Astrocyte (in vitro differentiated cells and primary cell): Measurements from ENCODE around the gene DIAPH2. TPM values are rescaled to one million over a fixed set of nuclear protein-coding genes. Genes with fewer than 3 reads are reported as not detected.

ENCODE experiments used
- DNase-seq: peaks from one replicate; pipeline ENCODE4 v3.0.0-alpha.2; 2010; ENCODE audit warnings: low read depth
- FAIRE-seq: peaks from 2 replicates; lab custom pipeline; 2011; peaks lifted over from hg19 to GRCh38; lab: Jason Lieb, UNC
- H2AFZ ChIP-seq: 2 replicates; pipeline ENCODE4 v1.6.0; 2012; ENCODE audit warnings: low read depth, low read length, inconsistent platforms
- H3K27ac ChIP-seq: 2 replicates; pipeline ENCODE4 v1.5.1; 2011; ENCODE audit warnings: low read depth, low read length, inconsistent platforms
- H3K27me3 ChIP-seq: 2 replicates; pipeline ENCODE4 v1.6.0; 2011; ENCODE audit warnings: low read length, inconsistent platforms; ENCODE audit not compliant: insufficient read depth
- H3K36me3 ChIP-seq: 2 replicates; pipeline ENCODE4 v1.5.1; 2011; ENCODE audit warnings: low read length, inconsistent platforms; ENCODE audit not compliant: insufficient read depth
- H3K4me1 ChIP-seq: 2 replicates; pipeline ENCODE4 v1.5.1; 2011; ENCODE audit warnings: low read length, inconsistent platforms; ENCODE audit not compliant: insufficient read depth
- H3K4me2 ChIP-seq: 2 replicates; pipeline ENCODE4 v1.6.0; 2012; ENCODE audit warnings: low read length, inconsistent platforms
- H3K4me3 ChIP-seq: 2 replicates; pipeline ENCODE4 v1.5.1; 2011; ENCODE audit warnings: low read depth, mild to moderate bottlenecking, low read length, inconsistent platforms; ENCODE audit not compliant: insufficient read depth
- H3K79me2 ChIP-seq: 2 replicates; pipeline ENCODE4 v1.6.0; 2012; ENCODE audit warnings: mild to moderate bottlenecking, low read length, inconsistent platforms; ENCODE audit not compliant: insufficient read depth
- H3K9ac ChIP-seq: 2 replicates; pipeline ENCODE4 v1.6.0; 2012; ENCODE audit warnings: mild to moderate bottlenecking, low read length, inconsistent platforms
- H3K9me3 ChIP-seq: 2 replicates; pipeline ENCODE4 v1.5.1; 2012; ENCODE audit warnings: low read depth, mild to moderate bottlenecking, low read length, inconsistent platforms; ENCODE audit not compliant: insufficient read depth
- H4K20me1 ChIP-seq: 2 replicates; pipeline ENCODE4 v1.6.0; 2012; ENCODE audit warnings: low read length, inconsistent platforms; ENCODE audit not compliant: insufficient read depth
- H3K27ac Mint-ChIP-seq: one replicate; pipeline ENCODE4 v1.8.0; 2021; ENCODE audit warnings: mild to moderate bottlenecking, mixed read lengths; ENCODE audit not compliant: unreplicated experiment
- H3K27me3 Mint-ChIP-seq: one replicate; pipeline ENCODE4 v1.8.0; 2021; ENCODE audit warnings: low read depth, mixed read lengths; ENCODE audit not compliant: unreplicated experiment
- H3K36me3 Mint-ChIP-seq: one replicate; pipeline ENCODE4 v1.8.0; 2021; ENCODE audit warnings: low read depth, mixed read lengths; ENCODE audit not compliant: unreplicated experiment
- H3K4me1 Mint-ChIP-seq: one replicate; pipeline ENCODE4 v1.8.0; 2021; ENCODE audit warnings: low read depth, mixed read lengths; ENCODE audit not compliant: unreplicated experiment
- H3K4me3 Mint-ChIP-seq: one replicate; pipeline ENCODE4 v1.8.0; 2021; ENCODE audit warnings: mild to moderate bottlenecking, moderate library complexity, mixed read lengths; ENCODE audit not compliant: unreplicated experiment
- H3K9me3 Mint-ChIP-seq: one replicate; pipeline ENCODE4 v1.8.0; 2021; ENCODE audit warnings: mild to moderate bottlenecking, mixed read lengths; ENCODE audit not compliant: unreplicated experiment
- CTCF ChIP-seq: IDR thresholded peaks from 2 replicates; pipeline ENCODE4 v1.5.1; 2011; ENCODE audit warnings: low read depth, mild to moderate bottlenecking, inconsistent platforms, low read length, moderate library complexity; ENCODE audit not compliant: insufficient read depth
- EZH2 ChIP-seq: IDR thresholded peaks from 2 replicates; pipeline ENCODE4 v1.6.1; 2012; ENCODE audit warnings: mild to moderate bottlenecking, low read length, inconsistent platforms; ENCODE audit not compliant: insufficient read depth
- total RNA-seq: library from RNA; stranded (reverse); gene quantifications from 2 replicates; pipeline ENCODE4 v1.2.1, GENCODE V29; 2021

Gene DIAPH2
- total RNA-seq, 1 donor from 2014 or later, result 9.8 TPM

- DNase-seq (peak; percentile 8), FAIRE-seq (peak; percentile 99)
- peaks cover 3% of the 10 kb centered on the region for H3K4me1 ChIP-seq
- Mint-ChIP-seq H3K27ac (peak overlapping the region; percentile 76), H3K4me3 (no peak overlapping the region), H3K4me1 (peaks cover 34% of the 10 kb centered on the region), H3K36me3 (no peaks in the 10 kb centered on the region), H3K9me3 (peaks cover 2% of the 10 kb centered on the region), H3K27me3 (no peaks in the 10 kb centered on the region)
- no peaks in the 10 kb centered on the region for H3K27me3 ChIP-seq
- H3K9ac ChIP-seq, result no peak overlapping the region
- H3K36me3 ChIP-seq, result no peaks in the 10 kb centered on the region
- H3K27ac ChIP-seq, result peak overlapping the region; percentile 21
- H2AFZ ChIP-seq, result no peak overlapping the region
- no peaks in the 10 kb centered on the region for H4K20me1 ChIP-seq
- no peak overlapping the region for H3K4me3 ChIP-seq
- peak overlapping the region; percentile 36 for H3K4me2 ChIP-seq
- TF ChIP-seq CTCF (no peak), EZH2 (no peak)
- H3K79me2 ChIP-seq, result no peaks in the 10 kb centered on the region
- no peaks in the 10 kb centered on the region for H3K9me3 ChIP-seq
Observed at GRCh38 chrX:97398030-97398551, 713.4 kb downstream of the DIAPH2 start.

GRCh38 chrX:97399400-97399799 lies 714.8 kb downstream of the DIAPH2 start:
- peak overlapping the region; percentile 44 for H3K27ac ChIP-seq

More at GRCh38 chrX:97399400-97399799, 714.8 kb downstream of the DIAPH2 start:
- Histone ChIP-seq H3K79me2 (no peaks in the 10 kb centered on the region), H3K27me3 (no peaks in the 10 kb centered on the region), H3K9ac (peak overlapping the region; percentile 39), H3K9me3 (no peaks in the 10 kb centered on the region), H3K4me1 (peaks cover 3% of the 10 kb centered on the region), H4K20me1 (no peaks in the 10 kb centered on the region), H3K4me3 (no peak overlapping the region), H2AFZ (no peak overlapping the region), H3K4me2 (peak overlapping the region; percentile 19), H3K36me3 (no peaks in the 10 kb centered on the region)
- peak; percentile 76 for DNase-seq
- peak; percentile 88 for FAIRE-seq
- Mint-ChIP-seq H3K4me3 (no peak overlapping the region), H3K4me1 (peaks cover 34% of the 10 kb centered on the region), H3K36me3 (no peaks in the 10 kb centered on the region), H3K9me3 (peaks cover 2% of the 10 kb centered on the region), H3K27me3 (no peaks in the 10 kb centered on the region), H3K27ac (peak overlapping the region; percentile 76)
- TF ChIP-seq EZH2, result no peak
- no peak for TF ChIP-seq CTCF
